Measurements from ENCODE around the gene NMUR1.
"Not testable (repeated sequence)": the region's sequence is repeated elsewhere in the genome, so short reads cannot be mapped to it uniquely, and the experiment has no call there.

Gene NMUR1, protein sequence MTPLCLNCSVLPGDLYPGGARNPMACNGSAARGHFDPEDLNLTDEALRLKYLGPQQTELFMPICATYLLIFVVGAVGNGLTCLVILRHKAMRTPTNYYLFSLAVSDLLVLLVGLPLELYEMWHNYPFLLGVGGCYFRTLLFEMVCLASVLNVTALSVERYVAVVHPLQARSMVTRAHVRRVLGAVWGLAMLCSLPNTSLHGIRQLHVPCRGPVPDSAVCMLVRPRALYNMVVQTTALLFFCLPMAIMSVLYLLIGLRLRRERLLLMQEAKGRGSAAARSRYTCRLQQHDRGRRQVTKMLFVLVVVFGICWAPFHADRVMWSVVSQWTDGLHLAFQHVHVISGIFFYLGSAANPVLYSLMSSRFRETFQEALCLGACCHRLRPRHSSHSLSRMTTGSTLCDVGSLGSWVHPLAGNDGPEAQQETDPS

GRCh38 chr2:231530099-231531011 is at the start of gene NMUR1:
TSS of gene NMUR1 (minus strand) at chr2:231530445. CDS start at chr2:231530361, 84 bp downstream.
- no peak for DNase-seq

GRCh38 chr2:231579560-231579959 is 49.3 kb upstream of the NMUR1 start:
- DNase-seq = no peak

DNA sequence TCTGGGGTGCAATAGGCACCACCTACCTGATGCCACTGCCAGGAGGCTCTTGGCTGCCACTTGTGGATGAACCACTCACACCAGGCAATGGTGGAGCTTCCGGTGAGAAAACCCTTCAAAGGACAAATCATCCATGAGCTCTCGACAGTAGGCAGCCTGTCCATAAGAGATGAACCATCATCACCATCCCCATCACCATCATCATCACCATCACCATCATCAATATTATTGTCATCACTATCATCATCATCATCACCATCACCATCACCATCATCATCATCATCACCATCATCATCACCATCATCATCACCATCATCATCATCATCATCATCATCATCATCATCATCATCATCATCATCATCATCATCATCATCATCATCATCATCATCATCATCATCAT is 48.4 kb upstream of the NMUR1 start:
- DNase-seq = not testable (repeated sequence)

DNA sequence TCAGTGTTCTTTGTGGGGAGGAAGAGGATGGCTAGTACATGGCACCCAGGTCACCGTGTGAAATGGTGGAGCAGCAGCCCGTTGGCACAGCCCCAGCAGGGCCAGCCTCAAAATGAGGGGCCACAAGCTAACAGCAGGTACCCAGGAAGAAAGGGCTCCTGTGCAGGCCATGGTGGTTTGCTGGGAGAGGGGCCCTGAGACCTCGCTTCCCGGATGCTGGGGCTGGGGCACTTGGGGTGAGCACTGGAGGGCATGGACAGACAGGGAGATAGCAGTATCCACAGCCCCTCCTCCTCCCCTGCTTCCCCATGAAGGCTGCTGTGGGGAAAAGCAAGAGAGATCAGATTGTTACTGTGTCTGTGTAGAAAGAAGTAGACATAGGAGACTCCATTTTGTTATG is 46.2 kb upstream of the NMUR1 start:
- DNase-seq = no peak

- no peak for DNase-seq
Measured at GRCh38 chr2:231575612-231576256, 45.5 kb upstream of the NMUR1 start.

GRCh38 chr2:231573698-231574421 is 43.6 kb upstream of the NMUR1 start:
- no peak for DNase-seq

GRCh38 chr2:231573096-231573495 is 42.9 kb upstream of the NMUR1 start:
- no peak for DNase-seq

GRCh38 chr2:231571661-231572191 is 41.5 kb upstream of the NMUR1 start:
- DNase-seq = no peak

- not testable (repeated sequence) for DNase-seq
Measured at GRCh38 chr2:231570915-231571314, 40.7 kb upstream of the NMUR1 start.

- DNase-seq = no peak
Measured at GRCh38 chr2:231568785-231569435, 38.7 kb upstream of the NMUR1 start.

DNA sequence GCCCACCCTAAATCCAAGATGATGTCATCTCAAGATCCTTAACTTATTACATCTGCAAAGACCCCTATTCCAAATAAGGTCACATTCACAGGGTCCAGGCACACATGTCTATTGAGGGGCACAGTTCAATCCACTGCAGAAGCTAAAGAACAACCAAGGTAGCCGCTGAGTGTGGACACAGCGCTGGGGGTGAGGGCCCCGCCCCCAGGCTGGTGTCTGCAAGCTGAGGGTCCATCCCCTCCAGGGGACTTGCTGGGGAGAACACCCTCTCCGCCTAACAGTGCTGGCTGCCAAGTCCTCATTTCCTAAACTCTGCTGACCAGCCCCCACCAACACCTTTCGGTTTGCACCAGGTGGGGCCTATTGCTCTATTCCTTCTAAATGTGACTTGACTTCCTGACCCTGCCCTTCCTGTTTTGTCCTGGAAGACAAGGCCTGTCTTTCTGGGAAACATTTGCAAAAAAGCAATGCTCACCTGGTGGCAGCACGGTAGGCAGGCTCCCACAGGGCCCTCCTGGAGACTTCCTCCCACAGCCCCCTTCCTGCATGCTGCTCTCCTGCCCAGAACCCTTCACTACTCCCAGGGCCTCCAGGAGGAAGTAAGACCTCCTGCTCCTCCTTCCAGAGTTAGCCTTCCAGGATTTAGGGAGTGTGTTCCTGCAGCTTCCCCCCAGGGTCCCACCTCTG is 38.0 kb upstream of the NMUR1 start:
- no peak for DNase-seq

DNA sequence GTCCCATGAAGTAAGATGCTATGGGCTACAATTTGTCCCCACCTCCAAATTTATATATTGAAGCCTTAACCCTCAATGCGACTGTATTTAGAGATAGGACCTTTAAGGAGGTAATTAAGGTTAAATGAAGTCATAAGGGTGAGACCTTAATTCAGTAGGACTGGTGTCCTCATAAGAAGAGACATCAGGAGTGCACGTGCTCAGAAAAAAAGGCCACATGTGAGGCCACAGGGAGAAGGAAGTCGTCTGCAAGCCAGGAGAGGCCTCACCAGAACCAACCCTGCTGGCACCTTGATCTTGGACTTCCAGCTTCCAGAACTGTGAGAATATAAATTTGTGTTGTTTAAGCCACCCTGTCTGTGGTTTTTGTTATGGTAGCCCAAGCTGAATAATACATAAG is 36.9 kb upstream of the NMUR1 start:
- DNase-seq = no peak

- no peak for DNase-seq
Measured at GRCh38 chr2:231565887-231566594, 35.8 kb upstream of the NMUR1 start.

DNA sequence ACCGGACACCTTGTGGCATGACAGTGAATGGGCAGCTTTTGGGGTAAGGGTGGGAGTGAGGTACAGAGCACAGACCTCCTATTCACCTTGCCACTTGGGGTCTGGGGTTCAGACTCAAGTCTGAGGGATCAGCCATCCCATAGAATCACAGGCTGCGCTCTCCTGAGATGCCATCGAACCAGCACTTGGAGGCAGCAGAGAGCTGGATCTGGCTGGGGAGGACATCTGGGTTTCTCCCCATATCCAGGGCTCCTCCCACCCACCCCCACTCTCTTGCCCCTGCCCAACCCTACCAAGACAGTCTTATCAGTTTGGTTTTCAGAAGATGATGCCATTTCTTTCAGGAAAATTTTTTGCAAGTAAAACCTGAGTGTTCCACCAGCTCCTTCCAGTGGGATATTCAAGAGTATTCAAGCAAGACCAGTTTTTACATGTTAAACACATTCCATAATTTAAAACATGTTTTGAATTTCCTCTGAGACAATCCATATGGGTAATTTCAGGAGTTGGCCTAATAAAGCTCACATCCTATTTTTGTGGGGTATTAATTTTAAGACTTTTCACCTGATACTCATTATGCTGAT is 33.2 kb upstream of the NMUR1 start:
- DNase-seq = no peak

DNA sequence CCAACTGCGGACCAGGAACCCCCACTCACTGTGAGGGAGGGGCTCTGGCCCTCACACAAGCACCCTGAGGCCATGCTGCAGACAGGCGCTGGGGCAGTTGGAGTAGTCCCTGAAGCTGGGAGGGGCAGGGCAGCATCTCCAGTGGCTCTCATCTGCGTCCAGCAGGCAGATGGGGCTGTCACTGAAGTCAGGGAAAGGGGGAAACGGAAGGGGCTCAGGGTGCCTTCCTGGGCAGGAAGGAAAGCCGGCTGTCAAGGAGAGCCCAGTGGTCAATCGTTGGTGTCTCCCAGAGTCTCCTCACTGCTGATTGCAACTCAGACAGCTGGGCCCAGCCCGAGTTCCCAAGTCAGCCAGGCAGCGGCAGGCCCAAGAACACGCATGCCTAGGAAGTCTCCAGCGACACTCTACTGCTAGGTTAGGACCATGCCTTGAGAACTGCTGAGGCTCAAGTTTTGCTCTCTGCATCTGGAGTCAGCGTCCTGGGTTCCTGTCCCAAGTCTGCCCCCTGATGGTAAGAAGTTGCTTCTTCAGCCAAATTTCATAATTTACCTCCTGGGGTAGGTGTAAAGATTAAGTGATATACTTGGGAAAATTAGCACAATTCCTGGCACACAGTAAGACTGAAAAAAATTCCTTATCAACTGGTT is 27.4 kb upstream of the NMUR1 start:
- DNase-seq = peak in 1 of 2 experiments; percentile 10

- no peak for DNase-seq
Measured at GRCh38 chr2:231556981-231557380, 26.7 kb upstream of the NMUR1 start.

DNA sequence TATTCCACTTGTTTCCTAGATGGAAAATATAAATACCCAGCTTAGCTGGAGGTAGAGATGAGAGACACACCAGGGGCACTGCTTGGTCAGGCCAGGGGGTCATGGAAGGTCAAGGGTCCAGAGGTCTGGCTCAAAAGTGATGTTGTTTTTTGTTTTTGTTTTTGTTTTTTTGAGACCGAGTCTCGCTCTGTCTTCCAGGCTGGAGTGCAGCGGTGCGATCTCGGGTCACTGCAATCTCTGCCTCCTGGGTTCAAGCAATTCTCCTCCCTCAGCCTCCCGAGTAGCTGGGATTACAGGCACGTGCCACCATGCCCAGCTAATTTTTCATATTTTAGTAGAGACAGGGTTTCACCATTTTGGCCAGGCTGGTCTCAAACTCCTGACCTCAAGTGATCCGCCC is 26.3 kb upstream of the NMUR1 start:
- DNase-seq = not testable (repeated sequence)

DNA sequence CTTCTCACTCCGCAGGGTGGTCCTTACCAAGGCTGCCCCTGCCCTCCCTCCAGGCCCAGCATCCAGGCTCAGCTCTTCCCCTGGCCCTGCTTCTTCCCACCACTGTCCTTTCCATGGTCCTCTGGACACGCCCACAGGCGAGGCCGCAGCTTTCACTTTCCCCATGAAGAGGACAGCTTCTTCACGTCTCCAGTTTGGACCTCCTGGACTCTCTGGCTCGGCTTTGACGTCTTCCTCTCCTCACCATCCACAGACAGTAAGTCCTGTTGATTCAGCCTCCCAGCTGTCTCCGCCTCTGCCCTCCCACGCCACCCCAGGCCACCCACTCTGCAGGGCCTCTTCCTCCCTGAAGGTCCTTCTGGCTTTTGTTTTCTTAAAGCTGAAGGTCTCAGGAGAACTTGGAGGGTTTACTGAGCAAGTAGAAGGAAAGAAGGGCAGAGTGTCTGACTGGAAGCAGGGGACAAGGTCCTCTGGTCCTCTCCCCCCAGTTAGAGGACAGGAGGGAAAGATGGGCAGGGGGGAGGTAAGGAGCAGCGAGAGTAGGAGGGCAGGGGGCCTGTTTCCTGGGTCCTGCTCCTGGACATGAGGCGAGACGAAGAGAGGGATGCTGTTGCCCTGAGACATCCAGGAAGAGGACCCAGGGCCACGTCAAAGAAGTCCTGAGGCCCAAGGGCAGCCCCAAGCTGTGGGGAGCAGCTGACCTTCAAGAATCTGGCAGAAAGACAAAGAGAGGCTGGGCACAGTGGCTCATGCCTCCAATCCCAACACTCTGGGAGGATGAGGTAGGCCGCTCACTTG is 24.7 kb upstream of the NMUR1 start:
- DNase-seq = no peak

DNA sequence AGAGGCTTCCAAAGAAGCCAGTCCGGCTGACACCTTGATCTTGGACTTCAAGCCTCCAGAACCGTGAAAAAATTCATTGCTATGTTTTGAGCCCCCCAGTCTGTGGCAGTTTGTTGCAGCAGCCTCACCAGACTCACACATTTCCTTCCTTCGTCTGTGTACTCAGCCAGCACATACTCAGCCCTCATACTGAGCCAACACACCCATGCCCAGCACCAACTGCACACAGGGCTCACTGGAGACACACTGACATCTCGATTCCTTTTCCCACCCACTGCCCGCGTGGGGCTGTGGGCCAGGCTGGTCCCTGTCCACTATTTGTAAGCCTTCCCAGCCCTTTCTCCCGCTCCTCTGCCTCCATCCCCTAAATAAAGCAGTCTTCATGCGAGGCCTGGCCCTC is 24.1 kb upstream of the NMUR1 start:
- DNase-seq = no peak

Data from NCI-H187 (cell line).